OCI-LY7 (cell line): ENCODE results near the gene TLCD1. TPM values are rescaled to one million over a fixed set of nuclear protein-coding genes. Genes with fewer than 3 reads are reported as not detected.
A peak's percentile ranks its signal among the peaks of the same experiment; 100 is the strongest.

Experiments used
- BruUV-seq: library from RNA; stranded (reverse); fragments of 400-500 nt; replicated peaks from 2 replicates; lab custom pipeline; 2021; lab: Mats Ljungman, UMichigan
- CTCF ChIA-PET: fragments of 300-600 bp; sonication (Branson Sonifier 250); formaldehyde crosslinking; loops from one replicate; lab custom pipeline; 2022; ENCODE audit warnings: antibody characterized with exemption; ENCODE audit not compliant: unreplicated experiment; lab: Charles Lee
- POLR2A ChIA-PET: fragments of 300-600 bp; sonication (Branson Sonifier 250); formaldehyde crosslinking; loops from one replicate; lab custom pipeline; 2022; ENCODE audit warnings: antibody characterized with exemption; lab: Charles Lee
- DNase-seq: peaks from one replicate; pipeline ENCODE4 v3.0.0-alpha.2; 2015; ENCODE audit warnings: low spot score
- H2AFZ ChIP-seq: fragments of 200-600 bp; sonication (generic), shearing (Covaris generic); 2 replicates; pipeline ENCODE4 v1.6.1; 2014; ENCODE audit warnings: mild to moderate bottlenecking, antibody characterized with exemption, low read length, moderate library complexity
- H3K27ac ChIP-seq: fragments of 200-600 bp; sonication (generic); 2 replicates; pipeline ENCODE4 v1.5.1; 2014; ENCODE audit warnings: mixed run types, low read depth, mild to moderate bottlenecking, moderate library complexity, low read length, inconsistent platforms; ENCODE audit not compliant: poor library complexity, severe bottlenecking
- H3K36me3 ChIP-seq: fragments of 200-600 bp; sonication (generic); 2 replicates; pipeline ENCODE4 v1.6.1; 2014; ENCODE audit warnings: mild to moderate bottlenecking, antibody characterized with exemption, low read length, moderate library complexity, mixed read lengths; ENCODE audit not compliant: insufficient read depth
- H3K4me1 ChIP-seq: fragments of 200-600 bp; sonication (generic); 2 replicates; pipeline ENCODE4 v1.5.1; 2014; ENCODE audit warnings: mild to moderate bottlenecking, low read length; ENCODE audit not compliant: insufficient read depth, poor library complexity, severe bottlenecking
- H3K4me2 ChIP-seq: fragments of 200-600 bp; sonication (generic); 2 replicates; pipeline ENCODE4 v1.6.1; 2014; ENCODE audit warnings: mild to moderate bottlenecking, low read length
- H3K4me3 ChIP-seq: fragments of 200-600 bp; sonication (generic); 2 replicates; pipeline ENCODE4 v1.5.1; 2014; ENCODE audit warnings: mild to moderate bottlenecking, low read depth, low read length; ENCODE audit not compliant: poor library complexity, severe bottlenecking
- H3K79me2 ChIP-seq: fragments of 200-600 bp; sonication (generic); 2 replicates; pipeline ENCODE4 v1.6.1; 2016; ENCODE audit warnings: low read depth, mild to moderate bottlenecking, low read length, moderate library complexity, mixed read lengths; ENCODE audit not compliant: insufficient read depth
- H3K9me2 ChIP-seq: fragments of 200-600 bp; sonication (generic); 2 replicates; pipeline ENCODE4 v1.6.1; 2016; ENCODE audit warnings: mild to moderate bottlenecking, low read length, mixed read lengths; ENCODE audit not compliant: insufficient read depth
- H3K9me3 ChIP-seq: fragments of 200-600 bp; sonication (generic); 2 replicates; pipeline ENCODE4 v1.6.1; 2014; ENCODE audit warnings: mild to moderate bottlenecking, mixed run types, low read length, mixed read lengths
- H4K20me1 ChIP-seq: fragments of 200-600 bp; sonication (generic); 2 replicates; pipeline ENCODE4 v1.6.1; 2014; ENCODE audit warnings: mild to moderate bottlenecking, antibody characterized with exemption, low read length, moderate library complexity, mixed read lengths; ENCODE audit not compliant: insufficient read depth
- CTCF ChIP-seq: fragments of 200-600 bp; sonication (generic); conservative IDR thresholded peaks from 2 replicates; pipeline ENCODE4 v1.5.1; 2014; ENCODE audit warnings: mild to moderate bottlenecking, antibody characterized with exemption, low read length, moderate library complexity, mixed read lengths
- EZH2phosphoT487 ChIP-seq: fragments of 200-600 bp; sonication (generic); IDR thresholded peaks from 2 replicates; pipeline ENCODE4 v1.6.1; 2018; ENCODE audit warnings: low read depth, borderline replicate concordance, mild to moderate bottlenecking, mixed run types, antibody characterized with exemption, low read length, moderate library complexity, mixed read lengths
- intact Hi-C: fragments of 100-400 bp; cut with micrococcal nuclease; formaldehyde crosslinking; loops from one replicate; pipeline ENCODE4 v1.10.0; 2022; ENCODE audit not compliant: unreplicated experiment
- total RNA-seq, 2 experiments: library from RNA; depleted of rRNA in 1 of 2; stranded (reverse); fragments of >200 nt in 1 of 2; shearing (Covaris generic) in 1 of 2; gene quantifications; 2 replicates each; pipeline ENCODE4 v1.2.3, GENCODE V29; 2014 to 2022

The TLCD1 gene
- total RNA-seq, 2 experiments from 2014 or later: 0.28 to 2.5 TPM

- H4K20me1 ChIP-seq: no peaks in the 10 kb centered on the region
- H3K4me2 ChIP-seq: peak overlapping the region; percentile 79
- H3K4me3 ChIP-seq: peak overlapping the region; percentile 68
- TF ChIP-seq EZH2phosphoT487 (no peak), CTCF (no peak)
- peak overlapping the region; percentile 75 for H2AFZ ChIP-seq
- H3K79me2 ChIP-seq: no peaks in the 10 kb centered on the region
- intact Hi-C loops: no loop called here
- H3K36me3 ChIP-seq: no peaks in the 10 kb centered on the region
- no peaks in the 10 kb centered on the region for H3K9me3 ChIP-seq
- H3K27ac ChIP-seq: peak overlapping the region; percentile 27
- no peaks in the 10 kb centered on the region for H3K9me2 ChIP-seq
- BruUV-seq: no TSS peak
- peak; percentile 85 for DNase-seq
- ChIA-PET POLR2A (interaction anchor here (0.6 to 1.8 kb wide), 8 partner anchors 9 to 140 kb away, joined by 3 to 18 read pairs (median 3); partner anchors contain the start of genes PIGS, RPL23A, SDF2 and SUPT6H), CTCF (interaction anchor here (0.9 to 1.2 kb wide), 2 partner anchors 9 to 37 kb away, joined by 3 to 4 read pairs; partner anchors contain the start of gene RPL23A)
- H3K4me1 ChIP-seq: peaks cover 27% of the 10 kb centered on the region
Observed at GRCh38 chr17:28710861-28711722, 14.9 kb downstream of the TLCD1 start.

- H3K4me2 ChIP-seq: no peak overlapping the region
- H3K9me3 ChIP-seq: no peaks in the 10 kb centered on the region
- no peaks in the 10 kb centered on the region for H3K79me2 ChIP-seq
- peaks cover 24% of the 10 kb centered on the region for H3K4me1 ChIP-seq
- H3K9me2 ChIP-seq: no peaks in the 10 kb centered on the region
- DNase-seq: no peak
- no peak overlapping the region for H3K27ac ChIP-seq
- BruUV-seq: no TSS peak
- TF ChIP-seq CTCF: no peak
- TF ChIP-seq EZH2phosphoT487: no peak
- ChIA-PET CTCF (no interaction called here), POLR2A (no interaction called here)
- H3K4me3 ChIP-seq: no peak overlapping the region
- H3K36me3 ChIP-seq: peaks cover 14% of the 10 kb centered on the region; the same call in 1 of the 2 replicates
- intact Hi-C loops: no loop called here
- H4K20me1 ChIP-seq: no peaks in the 10 kb centered on the region
- H2AFZ ChIP-seq: no peak overlapping the region
Observed at GRCh38 chr17:28707339-28707720, 18.7 kb downstream of the TLCD1 start.
